ENCODE results near the gene CDH23. TPM values are rescaled to one million over a fixed set of nuclear protein-coding genes. Genes with fewer than 3 reads are reported as not detected.

Gene CDH23
- total and polyA plus RNA-seq, 10 of the 15 experiments (the other 5 are each of a cell fraction or from before 2014, with no cell fraction given): 0.09 to 0.40 (median 0.15) TPM; not detected in 1

DNA sequence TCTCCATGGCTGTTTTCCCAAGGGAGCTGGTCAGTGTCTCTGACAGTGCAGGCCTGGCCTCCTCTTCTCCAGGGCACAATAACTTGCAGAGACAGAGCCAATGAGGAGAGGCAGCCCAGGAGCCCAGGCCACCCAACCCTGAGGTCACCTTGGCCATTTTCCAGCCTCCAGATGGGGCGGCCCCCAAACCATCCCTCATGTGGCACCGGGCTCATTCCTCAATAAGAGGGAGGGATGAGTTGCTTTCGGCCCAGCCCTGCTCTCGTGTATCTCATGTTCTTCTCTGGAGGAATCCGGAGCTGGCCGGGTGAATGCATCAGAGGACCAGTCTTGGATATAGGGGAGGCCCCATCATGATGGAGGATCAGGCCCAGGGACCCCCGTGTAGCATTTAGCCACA, 223.9 kb downstream of the CDH23 start:
- WGBS (ENCODE audit: insufficient coverage, insufficient replicate concordance, low lambda C conversion rate, missing lambda C conversion rate): 44% methylated on average over 7 of the region's 7 CpGs
- ChIA-PET RAD21 (ENCODE audit: unreplicated experiment) (no interaction called here), POLR2A (no interaction called here), SMC1A (ENCODE audit: uncharacterized antibody, unreplicated experiment) (no interaction called here), CTCF (no interaction called here)
- in situ Hi-C loops (cut with MboI): no loop called here
- Histone ChIP-seq H3K36me3 (ENCODE audit: control insufficient read depth in 2 of 2, insufficient read depth in 2 of 2, low read length in 1 of 2) (no peaks in the 10 kb centered on the region), H3K4me2 (ENCODE audit: control insufficient read depth, insufficient read depth) (no peak overlapping the region), H3K79me2 (ENCODE audit: control insufficient read depth, insufficient read depth, low read length) (no peaks in the 10 kb centered on the region), H4K20me1 (ENCODE audit: control insufficient read depth, insufficient read depth) (no peaks in the 10 kb centered on the region), H3K9me3 (replicated peaks; ENCODE audit: control insufficient read depth, insufficient read depth, low read length) (no peaks in the 10 kb centered on the region), H3K27ac (ENCODE audit: control insufficient read depth, insufficient read depth) (no peak overlapping the region), H3K4me3 (no peak overlapping the region), H2AFZ (ENCODE audit: control insufficient read depth, low read depth, low read length) (no peak overlapping the region), H3K4me1 (ENCODE audit: control insufficient read depth, insufficient read depth, low read length) (peaks cover 12% of the 10 kb centered on the region), H3K9ac (ENCODE audit: control insufficient read depth, insufficient read depth, low read length) (no peak overlapping the region), H3K27me3 (replicated peaks in 1 of 2; ENCODE audit: control insufficient read depth in 2 of 2, insufficient read depth in 2 of 2, low read length in 1 of 2) (peaks cover 0 to 5% of the 10 kb centered on the region in 2 experiments; a peak in 3 of 4 replicates)
- intact Hi-C loops (cut with micrococcal nuclease; ENCODE audit: unreplicated experiment): no loop called here
- ATAC-seq (no peak), FAIRE-seq (no peak), DNase-seq (ENCODE audit: low read depth, low spot score) (no peak)
- BruUV-seq (replicated peaks): no TSS peak
- TF ChIP-seq TARDBP (IDR thresholded peaks at IDR 0.05; ENCODE audit: borderline replicate concordance): no peak
- TF ChIP-seq BACH1 (IDR thresholded peaks at IDR 0.05; ENCODE audit: borderline replicate concordance): no peak
- no peak for TF ChIP-seq ZSCAN29 (IDR thresholded peaks at IDR 0.05)
- TF ChIP-seq NR2C2 (IDR thresholded peaks at IDR 0.05; ENCODE audit: borderline replicate concordance, control insufficient read depth, insufficient read length, low read depth): no peak
- no peak for TF ChIP-seq TAF1 (IDR thresholded peaks at IDR 0.05; ENCODE audit: borderline replicate concordance, low read depth, low read length)
- TF ChIP-seq ATF3 (IDR thresholded peaks at IDR 0.05; ENCODE audit: borderline replicate concordance, extremely low read depth, low read depth, low read length): no peak
- no peak for TF ChIP-seq LARP7 (IDR thresholded peaks at IDR 0.05)
- no peak for TF ChIP-seq MEF2B (IDR thresholded peaks at IDR 0.05; ENCODE audit: partially characterized antibody, poor library complexity, severe bottlenecking)

Data from GM12878 (cell line).